Cardiac muscle cell (in vitro differentiated cells and primary cell): ENCODE measurements around the gene SLC24A3. TPM values are rescaled to one million over a fixed set of nuclear protein-coding genes. Genes with fewer than 3 reads are reported as not detected.

Experiments used
- DNase-seq, 2 donors: peaks; one replicate each; pipeline versions ENCODE4 v3.0.0 to v3.0.0-alpha.2; 2010 to 2017; ENCODE audit warnings: low read depth in 1 of 2, low spot score in 1 of 2
- H3K27ac ChIP-seq: fragments of 200-600 bp; sonication (generic); 2 replicates; pipeline ENCODE4 v1.5.1; 2016
- H3K27me3 ChIP-seq: fragments of 200-600 bp; sonication (generic); 2 replicates; pipeline ENCODE4 v1.6.0; 2016; ENCODE audit warnings: control low read depth
- H3K36me3 ChIP-seq: fragments of 200-600 bp; sonication (generic); 2 replicates; pipeline ENCODE4 v1.5.1; 2016; ENCODE audit warnings: control low read depth
- H3K4me1 ChIP-seq: fragments of 200-600 bp; sonication (generic); 2 replicates; pipeline ENCODE4 v1.8.1; 2017; ENCODE audit warnings: low read depth, mild to moderate bottlenecking, mixed run types
- H3K4me3 ChIP-seq: fragments of 200-600 bp; sonication (generic); 2 replicates; pipeline ENCODE4 v1.5.1; 2016; ENCODE audit warnings: mild to moderate bottlenecking
- H3K9me3 ChIP-seq: fragments of 200-600 bp; sonication (generic); 2 replicates; pipeline ENCODE4 v1.5.1; 2017; ENCODE audit warnings: low read depth, mild to moderate bottlenecking, control low read depth
- polyA plus RNA-seq: library from polyadenylated mRNA; unstranded; fragments of >200 nt; fragmentation: Nextera tagmentation; extraction: Ambion mirVana; gene quantifications from 2 replicates; pipeline ENCODE4 v1.2.1, GENCODE V29; 2016
- total RNA-seq: library from RNA; depleted of rRNA; stranded (reverse); fragments of >200 nt; gene quantifications from 2 replicates; pipeline ENCODE4 v1.2.3, GENCODE V29; 2016
- TF ChIP-seq, protein P1 (sequence below): IDR thresholded peaks from 2 replicates; pipeline ENCODE4 v1.5.1; 2012; ENCODE audit warnings: low read depth, mild to moderate bottlenecking, low read length

SLC24A3 gene
- total and polyA plus RNA-seq, 2 experiments from 2014 or later = 1.6 to 1.7 TPM

DNA sequence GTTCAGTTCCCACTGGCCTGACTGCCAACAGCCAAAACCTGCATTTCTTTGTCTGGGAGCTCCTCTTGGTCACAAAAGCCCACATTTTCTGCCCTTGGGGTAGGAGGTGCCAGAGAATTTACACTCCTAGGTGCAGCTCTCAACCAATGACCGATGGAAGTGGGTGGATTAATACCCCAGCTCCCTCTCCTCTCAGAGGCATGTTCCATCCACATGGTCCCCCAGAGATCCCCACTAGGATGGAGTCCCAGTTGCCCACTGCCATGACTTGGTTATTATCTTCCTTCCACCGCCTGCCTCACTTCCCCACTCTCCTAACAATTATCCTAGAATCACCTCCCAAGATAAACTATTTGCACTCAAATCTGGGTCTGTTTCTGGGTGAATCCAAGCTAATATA lies 434.5 kb downstream of the SLC24A3 start:
- H3K27me3 ChIP-seq = no peaks in the 10 kb centered on the region
- no peak overlapping the region for H3K4me3 ChIP-seq
- no peaks in the 10 kb centered on the region for H3K4me1 ChIP-seq
- no peaks in the 10 kb centered on the region for H3K36me3 ChIP-seq
- no peak for DNase-seq
- TF ChIP-seq, protein P1, sequence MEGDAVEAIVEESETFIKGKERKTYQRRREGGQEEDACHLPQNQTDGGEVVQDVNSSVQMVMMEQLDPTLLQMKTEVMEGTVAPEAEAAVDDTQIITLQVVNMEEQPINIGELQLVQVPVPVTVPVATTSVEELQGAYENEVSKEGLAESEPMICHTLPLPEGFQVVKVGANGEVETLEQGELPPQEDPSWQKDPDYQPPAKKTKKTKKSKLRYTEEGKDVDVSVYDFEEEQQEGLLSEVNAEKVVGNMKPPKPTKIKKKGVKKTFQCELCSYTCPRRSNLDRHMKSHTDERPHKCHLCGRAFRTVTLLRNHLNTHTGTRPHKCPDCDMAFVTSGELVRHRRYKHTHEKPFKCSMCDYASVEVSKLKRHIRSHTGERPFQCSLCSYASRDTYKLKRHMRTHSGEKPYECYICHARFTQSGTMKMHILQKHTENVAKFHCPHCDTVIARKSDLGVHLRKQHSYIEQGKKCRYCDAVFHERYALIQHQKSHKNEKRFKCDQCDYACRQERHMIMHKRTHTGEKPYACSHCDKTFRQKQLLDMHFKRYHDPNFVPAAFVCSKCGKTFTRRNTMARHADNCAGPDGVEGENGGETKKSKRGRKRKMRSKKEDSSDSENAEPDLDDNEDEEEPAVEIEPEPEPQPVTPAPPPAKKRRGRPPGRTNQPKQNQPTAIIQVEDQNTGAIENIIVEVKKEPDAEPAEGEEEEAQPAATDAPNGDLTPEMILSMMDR = no peak
- H3K27ac ChIP-seq = no peak overlapping the region
- no peaks in the 10 kb centered on the region for H3K9me3 ChIP-seq

DNA sequence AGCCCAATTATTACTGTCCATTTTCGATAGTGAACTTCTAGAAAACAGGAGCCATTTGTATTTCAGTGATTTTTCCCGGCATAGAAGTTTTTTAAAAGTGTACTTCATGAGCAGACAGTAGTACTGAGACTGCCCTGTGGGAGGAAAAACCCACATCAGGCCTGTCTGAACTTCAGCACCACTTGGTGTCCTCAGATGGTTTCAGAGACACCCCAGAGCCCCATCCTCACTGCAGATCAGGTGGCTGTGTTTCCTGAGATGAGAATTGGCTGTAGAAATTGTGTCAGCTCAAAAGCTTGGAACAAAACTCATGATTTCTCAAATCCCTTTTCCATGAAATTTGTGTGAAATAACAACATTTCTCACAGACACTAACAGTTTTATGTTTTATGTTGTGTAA lies 435.6 kb downstream of the SLC24A3 start:
- Histone ChIP-seq H3K27ac (no peak overlapping the region), H3K27me3 (no peaks in the 10 kb centered on the region), H3K4me1 (no peaks in the 10 kb centered on the region), H3K36me3 (no peaks in the 10 kb centered on the region), H3K4me3 (no peak overlapping the region), H3K9me3 (no peaks in the 10 kb centered on the region)
- no peak for DNase-seq
- TF ChIP-seq, protein P1 = no peak

DNA sequence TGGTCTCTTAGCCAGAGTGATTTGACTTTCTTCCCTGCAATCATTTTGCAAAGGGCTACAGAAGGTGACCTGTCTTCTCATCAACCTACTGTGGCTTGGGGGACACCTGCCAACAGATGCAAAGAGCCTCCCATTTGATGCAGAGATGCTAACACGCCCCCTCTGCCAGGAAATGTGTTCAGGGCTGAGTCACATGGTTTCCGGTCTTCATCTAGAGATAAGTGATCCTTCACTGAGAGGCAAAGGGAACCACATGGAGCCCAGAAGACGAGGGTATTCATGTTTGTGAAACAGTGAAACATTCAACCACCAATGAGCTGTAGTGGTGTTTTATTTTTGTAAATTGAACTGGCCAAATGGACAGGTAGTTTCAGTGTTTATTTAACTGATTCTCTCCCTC lies 436.6 kb downstream of the SLC24A3 start:
- Histone ChIP-seq H3K9me3 (no peaks in the 10 kb centered on the region), H3K4me3 (no peak overlapping the region), H3K27me3 (no peaks in the 10 kb centered on the region), H3K36me3 (no peaks in the 10 kb centered on the region), H3K4me1 (no peaks in the 10 kb centered on the region), H3K27ac (no peak overlapping the region)
- TF ChIP-seq, protein P1 = no peak
- no peak for DNase-seq

DNA sequence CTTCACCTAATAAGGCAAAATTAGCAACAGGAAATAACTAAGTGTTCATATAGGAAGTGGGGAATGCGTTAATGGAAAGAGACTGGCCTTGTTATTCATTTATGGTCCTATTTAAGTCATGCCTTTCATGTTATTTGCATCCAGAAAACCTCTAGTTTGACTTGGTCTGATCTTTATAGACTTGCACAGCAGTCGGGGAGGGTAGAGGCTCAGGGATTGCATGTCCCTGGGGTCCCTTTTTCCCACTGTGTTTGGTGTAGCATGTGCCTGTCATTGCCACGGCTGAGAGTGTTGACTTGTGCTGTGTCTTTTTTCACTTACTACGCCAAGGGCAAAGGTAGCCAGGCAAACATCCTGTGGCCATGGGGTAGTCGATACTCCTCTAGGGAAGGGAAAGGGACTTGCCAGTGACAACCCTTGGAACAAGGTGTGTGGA lies 440.2 kb downstream of the SLC24A3 start:
- H3K4me1 ChIP-seq = no peaks in the 10 kb centered on the region
- H3K4me3 ChIP-seq = no peak overlapping the region
- TF ChIP-seq, protein P1 = no peak
- H3K27me3 ChIP-seq = no peaks in the 10 kb centered on the region
- no peak overlapping the region for H3K27ac ChIP-seq
- H3K9me3 ChIP-seq = no peaks in the 10 kb centered on the region
- no peak for DNase-seq
- H3K36me3 ChIP-seq = no peaks in the 10 kb centered on the region

DNA sequence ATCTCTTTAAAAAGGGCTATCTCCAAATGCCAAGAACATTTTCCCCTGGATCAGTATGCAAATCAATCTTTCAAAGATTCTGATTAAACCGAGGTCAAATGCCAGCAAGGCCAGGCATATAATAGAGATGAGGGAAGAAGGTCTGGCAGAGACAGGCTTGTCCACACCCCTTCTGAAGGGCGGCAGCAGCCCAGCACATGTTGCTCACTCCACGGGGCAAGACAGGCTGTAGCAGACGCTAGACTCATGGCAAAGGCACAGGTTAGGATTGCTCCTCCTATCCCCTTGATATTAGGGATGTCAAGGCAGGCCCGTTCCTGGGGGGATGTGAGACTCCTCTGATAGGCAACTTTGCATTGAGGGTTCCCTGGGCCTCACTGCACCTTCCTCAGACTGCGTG lies 440.9 kb downstream of the SLC24A3 start:
- TF ChIP-seq, protein P1 = no peak
- no peaks in the 10 kb centered on the region for H3K36me3 ChIP-seq
- no peak overlapping the region for H3K27ac ChIP-seq
- H3K4me3 ChIP-seq = no peak overlapping the region
- no peak for DNase-seq
- H3K9me3 ChIP-seq = no peaks in the 10 kb centered on the region
- H3K4me1 ChIP-seq = no peaks in the 10 kb centered on the region
- H3K27me3 ChIP-seq = no peaks in the 10 kb centered on the region

DNA sequence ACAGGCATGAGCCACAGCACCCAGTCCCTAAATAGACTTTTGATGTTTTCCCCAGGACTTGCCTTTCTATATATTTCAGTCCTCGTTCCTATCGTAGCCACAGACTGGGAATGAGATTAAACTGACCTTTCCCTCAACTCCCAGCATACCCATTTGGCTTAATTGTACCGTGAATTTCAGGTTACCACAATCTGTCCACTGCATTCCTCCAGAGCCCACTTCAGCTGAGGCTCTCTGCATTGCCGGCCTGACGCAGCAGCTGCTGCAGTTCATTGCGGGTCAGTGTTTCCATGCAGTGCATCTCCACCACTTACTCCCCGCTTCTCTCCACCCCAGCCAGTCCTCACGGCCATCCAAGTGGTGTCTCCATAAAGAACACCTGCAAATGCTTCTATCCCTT lies 442.5 kb downstream of the SLC24A3 start:
- no peaks in the 10 kb centered on the region for H3K4me1 ChIP-seq
- TF ChIP-seq, protein P1 = no peak
- H3K36me3 ChIP-seq = no peaks in the 10 kb centered on the region
- DNase-seq = no peak
- H3K27ac ChIP-seq = no peak overlapping the region
- no peak overlapping the region for H3K4me3 ChIP-seq
- H3K9me3 ChIP-seq = no peaks in the 10 kb centered on the region
- H3K27me3 ChIP-seq = no peaks in the 10 kb centered on the region
